GM18526 (cell line): ENCODE data around the gene PIP4P1.

Experiments
- POLR2A ChIP-seq: IDR thresholded peaks from 3 replicates; pipeline ENCODE4 v1.6.1; 2011; ENCODE audit not compliant: insufficient read length; ENCODE audit errors: extremely low read depth

PIP4P1 gene

DNA sequence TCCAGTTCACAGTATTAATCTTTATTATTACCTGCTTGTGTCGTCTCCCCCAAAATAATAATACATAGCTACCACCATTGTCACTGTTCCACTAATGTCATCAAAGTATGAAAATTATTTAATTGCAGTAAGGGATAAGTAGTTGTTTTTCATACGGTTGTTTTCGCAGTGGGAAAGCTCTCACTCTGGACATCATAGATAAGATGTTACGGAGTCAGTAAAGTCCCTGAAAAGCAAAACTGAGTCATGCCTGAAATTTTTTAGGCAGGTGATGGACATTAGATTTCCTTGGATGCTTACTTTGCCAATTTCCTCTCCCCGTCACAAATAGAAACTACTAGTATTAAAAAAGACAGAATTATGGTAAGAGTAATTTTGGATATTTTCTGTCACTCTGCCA is 21.1 kb upstream of the PIP4P1 start:
- TF ChIP-seq POLR2A, result no peak

DNA sequence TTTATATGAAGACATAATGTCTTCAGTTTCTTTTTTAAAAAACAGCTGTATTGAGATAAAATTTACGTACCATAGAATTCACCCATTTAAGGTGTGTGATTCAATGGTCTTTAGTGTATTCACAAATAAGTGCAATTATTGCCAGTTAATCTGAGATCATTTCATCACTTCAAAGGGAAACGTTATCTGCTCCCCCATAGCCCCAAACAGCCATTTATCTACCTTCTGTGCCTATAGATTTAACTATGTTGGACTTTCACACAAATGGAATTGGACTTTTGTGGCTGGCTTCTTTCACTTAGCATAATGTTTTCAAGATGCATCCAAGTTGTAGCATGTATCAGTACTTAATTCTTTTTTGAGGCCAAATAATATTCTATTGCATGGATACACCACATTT is 17.7 kb upstream of the PIP4P1 start:
- no peak for TF ChIP-seq POLR2A

DNA sequence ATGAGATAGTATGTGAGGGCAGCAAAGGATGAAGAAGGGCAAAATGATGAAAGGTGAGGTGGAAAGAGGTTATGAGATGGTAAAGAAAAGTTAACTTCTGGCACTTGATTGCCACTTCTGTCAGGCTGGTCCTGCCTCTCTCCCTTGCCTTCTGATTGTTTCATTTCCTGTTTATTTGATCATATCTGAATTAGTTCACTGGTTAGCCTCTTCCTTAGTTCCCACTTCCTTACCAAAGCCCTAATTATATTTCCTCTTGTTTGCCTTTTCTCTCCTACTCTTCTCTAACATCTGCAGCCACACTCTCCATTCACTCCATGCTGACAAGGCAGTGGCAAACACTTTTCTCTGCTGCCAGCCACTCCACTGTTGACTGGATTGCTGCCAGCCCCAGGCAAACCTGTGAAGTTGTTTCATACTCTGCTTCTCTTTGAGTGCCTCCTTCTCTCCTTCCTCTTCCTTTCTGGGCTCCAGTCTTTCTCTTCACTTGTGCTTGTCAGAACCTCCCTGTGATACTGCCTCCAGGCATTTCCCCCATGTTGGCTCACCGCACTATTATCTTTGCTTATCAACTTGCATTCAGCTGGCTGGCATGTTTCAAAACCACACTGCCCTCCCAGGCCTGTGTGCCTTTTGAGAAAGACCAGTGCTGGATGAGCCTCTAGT is 16.1 kb upstream of the PIP4P1 start:
- TF ChIP-seq POLR2A, result no peak

DNA sequence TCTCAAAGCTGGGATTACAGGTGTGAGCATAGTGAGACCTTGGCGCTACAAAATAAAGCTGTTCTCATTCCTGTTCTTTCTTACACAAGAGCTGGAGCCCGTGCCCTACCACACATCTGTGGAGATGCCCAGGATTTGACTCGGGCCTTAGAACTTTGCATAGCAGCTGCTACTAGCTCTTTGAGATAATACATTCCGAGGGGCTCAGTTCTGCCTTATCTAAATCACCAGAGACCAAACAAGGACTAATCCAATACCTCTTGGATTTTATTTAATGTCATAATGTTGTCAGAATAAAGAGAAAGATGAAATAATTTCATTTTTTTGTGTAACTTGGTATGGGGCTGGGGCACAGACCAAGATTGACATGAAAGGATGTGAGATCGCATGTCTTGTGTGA is 15.5 kb upstream of the PIP4P1 start:
- no peak for TF ChIP-seq POLR2A

DNA sequence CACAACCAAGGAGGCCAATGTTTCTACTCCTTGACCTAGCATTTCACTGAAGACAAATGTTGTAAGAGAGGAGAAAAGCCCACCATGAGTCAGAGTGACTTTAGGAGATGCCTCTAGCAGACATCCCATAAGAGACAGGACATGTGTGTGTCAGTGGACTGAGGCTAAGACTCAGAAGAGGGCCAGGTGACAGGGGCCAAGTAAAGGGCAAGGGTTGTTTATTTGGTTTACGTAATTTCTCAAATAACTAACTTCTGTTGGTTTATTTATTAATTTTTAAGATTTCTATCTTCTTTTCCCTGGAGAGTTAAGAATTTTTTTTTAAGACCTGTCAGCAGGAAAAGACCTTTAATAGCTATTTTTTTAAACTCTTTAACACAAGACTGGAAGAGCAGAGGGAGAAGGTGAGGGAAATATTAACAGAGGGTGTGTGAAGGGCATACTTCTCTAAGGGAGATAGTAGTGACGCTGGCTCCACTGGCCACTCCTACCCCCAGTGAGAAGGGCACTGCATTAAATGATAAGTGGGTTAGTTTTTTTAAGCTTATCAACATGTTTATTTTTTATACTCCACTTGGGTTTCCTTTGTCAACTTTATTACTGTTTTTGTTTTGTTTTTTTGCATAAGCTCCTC is 11.4 kb upstream of the PIP4P1 start:
- TF ChIP-seq POLR2A, result no peak

DNA sequence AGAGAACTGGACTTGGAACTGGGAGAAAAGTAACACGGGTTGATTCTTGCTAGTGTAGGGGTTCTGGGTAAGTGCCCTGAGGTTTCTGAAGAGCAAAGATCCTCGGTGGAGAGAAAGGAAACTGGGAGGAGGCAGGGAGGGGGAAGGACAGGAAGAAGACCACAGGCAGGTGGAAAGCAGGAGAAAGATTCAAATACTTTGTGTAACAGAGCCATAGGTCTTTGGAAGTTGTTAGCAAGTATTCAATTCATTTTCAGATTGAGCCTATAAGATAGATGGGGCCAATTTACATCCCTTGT is 9.3 kb upstream of the PIP4P1 start:
- no peak for TF ChIP-seq POLR2A

DNA sequence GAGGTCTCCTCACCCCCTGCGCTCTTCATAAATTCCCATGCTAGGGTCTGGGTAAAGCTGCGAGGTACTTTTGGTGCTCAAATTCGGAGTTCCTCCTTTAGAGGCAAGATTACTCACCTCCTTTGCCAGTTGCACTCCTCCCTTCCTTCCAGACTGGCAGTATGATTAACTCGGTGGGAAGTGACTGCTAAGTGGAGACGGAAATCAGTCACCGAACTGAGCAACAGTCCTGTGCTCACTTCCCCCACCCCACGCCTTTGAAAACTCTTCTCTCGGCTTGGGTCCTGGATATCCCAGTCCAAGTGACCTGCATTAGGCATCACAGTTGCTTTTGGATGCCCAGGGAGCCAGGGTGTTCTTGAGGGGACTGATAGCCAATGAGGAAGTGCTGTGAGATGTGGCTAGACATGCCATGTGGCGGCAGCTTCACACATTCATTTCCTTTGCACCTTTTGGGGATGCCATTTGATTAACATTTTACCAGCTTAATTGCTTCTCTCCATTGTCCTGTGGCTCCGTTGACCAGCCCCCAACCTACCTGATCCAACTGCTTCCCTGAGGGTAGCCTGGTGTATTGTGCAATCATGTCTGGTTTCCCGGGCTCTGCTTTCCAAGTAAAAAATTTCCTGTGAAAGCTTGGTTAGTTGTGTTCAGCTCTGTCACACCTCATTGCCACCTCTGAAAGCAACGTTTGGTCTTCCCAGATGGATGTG is 8.8 kb upstream of the PIP4P1 start:
- TF ChIP-seq POLR2A, result no peak

DNA sequence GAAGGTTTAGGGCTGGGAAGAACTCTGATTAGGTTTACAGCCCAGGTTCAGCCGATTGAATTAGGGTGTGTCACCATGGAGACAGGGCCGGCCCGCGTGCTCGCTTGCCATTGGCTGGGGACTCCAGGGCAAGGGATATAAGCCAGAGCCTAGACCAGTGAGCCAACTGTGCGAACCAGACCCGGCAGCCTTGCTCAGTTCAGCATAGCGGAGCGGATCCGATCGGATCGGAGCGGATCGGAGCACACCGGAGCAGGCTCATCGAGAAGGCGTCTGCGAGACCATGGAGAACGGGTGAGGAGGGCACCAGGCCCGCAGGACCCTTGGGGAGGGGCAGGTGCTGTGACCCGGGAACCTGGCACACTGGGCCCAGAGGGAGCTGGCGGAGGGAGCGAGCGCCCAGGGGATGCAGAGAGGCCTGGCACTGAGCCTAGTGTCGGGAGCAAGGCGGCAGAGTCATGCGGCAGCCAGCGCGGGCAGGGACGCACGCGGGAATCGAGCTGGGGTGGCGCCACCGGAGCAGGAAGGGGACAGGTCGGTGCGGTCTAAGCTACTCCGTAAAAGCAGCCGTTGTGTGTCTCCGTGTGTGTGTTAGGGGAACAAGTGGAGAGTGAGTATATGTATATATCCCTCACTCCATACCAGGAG is 8.1 kb upstream of the PIP4P1 start, which contains the start of gene PNP:
PNP (plus strand) TSS at position 165 of the 648 bp plus-strand sequence; CDS start at position 284, 119 bp downstream.
- TF ChIP-seq POLR2A, result peak; percentile 99

DNA sequence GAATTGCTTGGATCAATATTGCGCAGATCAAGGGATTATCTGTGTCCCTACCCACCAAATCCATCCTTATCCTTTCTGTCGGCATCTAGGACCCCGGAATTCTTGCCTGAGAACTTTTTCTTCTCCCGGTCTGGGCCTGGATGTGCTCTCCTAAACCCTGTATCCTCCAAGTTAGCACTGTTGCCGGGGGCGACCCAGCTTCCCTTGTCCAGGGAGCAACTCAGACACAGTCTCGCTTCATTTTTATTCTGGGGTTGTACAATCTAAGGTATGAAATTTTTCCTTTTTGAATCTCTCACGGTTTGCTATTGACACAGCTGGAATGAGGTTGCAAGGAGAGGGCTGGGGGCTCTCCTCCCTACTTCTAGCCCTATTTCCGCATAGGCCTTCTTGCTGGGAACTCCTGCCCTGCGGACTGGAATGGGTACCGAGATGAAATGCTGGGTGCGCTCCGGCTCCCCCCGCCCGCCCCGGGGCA is 7.6 kb upstream of the PIP4P1 start:
- no peak for TF ChIP-seq POLR2A

DNA sequence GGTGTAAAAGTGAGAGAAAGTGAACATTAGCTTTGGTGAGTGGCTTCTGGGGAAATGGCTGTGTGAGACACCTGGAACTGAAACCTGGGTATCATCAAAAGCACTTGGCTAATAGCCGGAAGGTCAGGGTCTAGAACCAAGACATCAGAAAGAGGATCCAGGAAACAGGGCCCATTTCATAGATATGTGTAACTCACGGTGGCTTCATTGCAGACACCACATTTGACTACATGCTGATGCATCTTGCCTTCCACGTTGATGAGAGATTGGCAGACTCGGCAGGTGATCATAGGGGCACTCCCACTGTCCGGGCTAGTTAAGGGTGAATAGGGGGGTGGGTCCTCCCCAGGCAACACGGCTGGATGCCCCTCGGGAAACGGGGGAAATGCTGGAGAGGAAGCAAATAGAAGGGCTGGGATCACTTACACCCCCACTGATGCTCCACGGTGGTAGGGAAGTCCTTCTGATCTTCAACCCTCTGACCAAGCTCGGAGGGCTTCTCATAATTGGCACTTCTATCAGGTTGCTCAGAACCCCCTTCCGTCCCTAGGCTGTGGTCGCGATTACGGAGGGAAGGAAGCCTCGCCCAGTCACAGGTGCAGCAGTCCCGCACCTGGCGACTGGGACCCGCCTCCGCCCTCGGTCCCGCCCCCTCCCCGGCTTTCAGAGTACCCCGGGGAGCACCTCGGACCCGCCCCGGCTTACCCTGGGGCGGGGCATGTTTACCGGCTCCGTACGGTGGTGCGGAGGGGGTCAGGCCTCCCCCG is 593 bp downstream of the PIP4P1 start:
- no peak for TF ChIP-seq POLR2A

DNA sequence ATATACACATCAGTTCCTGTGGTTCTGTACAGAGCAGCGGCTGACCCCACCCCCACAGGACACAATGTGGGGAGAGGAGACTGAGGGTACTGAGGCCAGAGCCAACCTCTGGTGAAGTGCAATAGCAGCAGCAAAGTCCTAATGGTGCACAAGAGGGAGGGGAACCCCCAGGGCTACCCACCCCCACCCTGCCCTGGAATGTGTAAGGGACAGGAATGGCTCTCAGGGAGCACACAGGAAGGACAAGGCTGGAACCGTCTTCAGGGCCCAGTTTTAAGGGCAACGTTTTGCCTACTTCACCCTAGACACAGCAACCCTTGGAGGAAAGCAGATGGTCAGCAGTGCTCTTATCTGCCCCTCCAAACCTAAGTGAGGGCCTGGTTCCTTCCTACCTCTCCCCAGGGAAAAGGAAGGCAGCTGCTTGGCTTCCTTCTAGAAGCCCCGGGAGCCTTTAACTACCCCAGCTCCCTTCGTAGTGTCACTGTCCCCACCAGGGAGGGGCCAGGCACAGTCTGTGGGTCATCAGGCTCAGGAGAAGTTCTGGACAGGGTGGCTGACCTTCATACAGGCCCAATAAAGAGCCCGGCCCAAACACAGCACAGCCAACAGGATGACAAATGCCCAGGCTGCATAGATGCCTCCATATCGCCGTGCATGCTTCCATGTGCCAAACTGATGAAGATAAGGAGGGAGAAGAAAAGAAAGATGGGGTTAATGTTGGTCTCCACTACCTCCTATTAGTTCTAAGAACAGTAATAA is 3.0 kb downstream of the PIP4P1 start:
- TF ChIP-seq POLR2A, result no peak

DNA sequence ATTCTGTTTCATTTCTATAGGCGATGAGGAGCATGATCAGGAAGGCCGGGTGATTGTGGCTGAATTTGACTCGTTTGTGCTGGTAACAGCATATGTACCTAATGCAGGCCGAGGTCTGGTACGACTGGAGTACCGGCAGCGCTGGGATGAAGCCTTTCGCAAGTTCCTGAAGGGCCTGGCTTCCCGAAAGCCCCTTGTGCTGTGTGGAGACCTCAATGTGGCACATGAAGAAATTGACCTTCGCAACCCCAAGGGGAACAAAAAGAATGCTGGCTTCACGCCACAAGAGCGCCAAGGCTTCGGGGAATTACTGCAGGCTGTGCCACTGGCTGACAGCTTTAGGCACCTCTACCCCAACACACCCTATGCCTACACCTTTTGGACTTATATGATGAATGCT is 4.3 kb downstream of the PIP4P1 start:
- TF ChIP-seq POLR2A, result no peak

DNA sequence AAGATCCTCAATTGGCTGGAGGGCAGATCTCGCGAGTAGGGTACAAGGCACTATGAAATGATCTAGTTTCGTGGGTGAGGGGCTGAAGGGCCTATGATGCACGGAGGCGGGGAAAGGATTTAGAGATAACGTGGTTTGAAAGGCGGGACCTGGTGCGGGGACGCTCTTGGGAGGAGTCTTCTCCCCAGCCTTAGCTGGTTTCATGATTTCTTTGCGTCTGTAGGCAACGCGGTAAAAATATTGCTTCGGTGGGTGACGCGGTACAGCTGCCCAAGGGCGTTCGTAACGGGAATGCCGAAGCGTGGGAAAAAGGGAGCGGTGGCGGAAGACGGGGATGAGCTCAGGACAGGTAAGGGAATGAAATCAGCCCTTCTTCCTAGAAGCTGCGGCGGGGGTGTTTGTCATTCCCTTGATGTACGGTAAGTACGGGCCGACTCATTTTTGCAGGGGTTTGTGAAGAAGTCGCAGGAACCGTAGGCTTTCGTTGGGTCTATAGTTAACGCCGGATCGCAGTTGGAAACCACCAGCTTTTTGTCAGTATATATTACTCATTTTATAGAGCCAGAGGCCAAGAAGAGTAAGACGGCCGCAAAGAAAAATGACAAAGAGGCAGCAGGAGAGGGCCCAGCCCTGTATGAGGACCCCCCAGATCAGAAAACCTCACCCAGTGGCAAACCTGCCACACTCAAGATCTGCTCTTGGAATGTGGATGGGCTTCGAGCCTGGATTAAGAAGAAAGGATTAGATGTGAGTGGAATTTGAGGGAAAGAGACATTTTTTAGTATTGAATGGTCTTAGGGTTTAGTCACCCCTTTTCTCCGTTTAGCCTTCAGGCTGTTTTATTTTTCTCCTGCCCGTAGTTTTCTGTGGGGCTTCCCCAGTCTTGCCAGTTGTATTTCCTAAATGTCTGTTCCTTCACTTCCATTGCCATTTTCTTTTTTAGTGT is 5.6 kb downstream of the PIP4P1 start:
- no peak for TF ChIP-seq POLR2A
